HEK293T (cell line): ENCODE measurements around the gene ATP10A.

Experiments used
- BHLHE40 ChIP-seq: fragments of 450-650 bp; IDR thresholded peaks from 2 replicates; pipeline ENCODE4 v1.6.1; 2016; ENCODE audit warnings: mild to moderate bottlenecking, moderate library complexity, borderline replicate concordance
- SP1 ChIP-seq: fragments of 450-650 bp; IDR thresholded peaks from 2 replicates; pipeline ENCODE4 v1.6.1; 2017

DNA sequence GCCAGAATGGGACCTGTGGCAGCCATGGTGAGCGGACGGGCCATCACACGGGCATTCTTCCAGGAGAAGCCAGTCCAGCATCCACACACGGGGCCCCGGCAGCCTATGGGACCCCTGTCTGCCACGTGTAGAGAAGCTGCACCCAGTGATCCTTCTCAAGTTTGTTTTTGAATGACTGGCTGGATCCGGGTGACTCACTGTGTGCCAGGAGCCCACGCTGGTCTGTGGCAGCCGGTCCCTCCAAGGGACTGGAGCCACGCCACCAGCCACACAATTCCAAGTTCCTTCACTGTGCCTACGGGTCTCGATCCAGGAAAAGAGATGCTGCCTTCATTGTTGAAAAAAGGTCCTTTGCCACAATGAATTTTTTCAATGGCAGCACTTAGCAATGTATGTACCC lies 58.1 kb downstream of the ATP10A start:
- TF ChIP-seq BHLHE40 = no peak
- no peak for TF ChIP-seq SP1
